ENCODE results near the gene GCGR. TPM values are rescaled to one million over a fixed set of nuclear protein-coding genes. Genes with fewer than 3 reads are reported as not detected.

Gene GCGR
- total and polyA plus RNA-seq, 2 of the 13 experiments (the other 11 are each of a cell fraction or from before 2014, with no cell fraction given): 0.04 to 0.13 TPM

DNA sequence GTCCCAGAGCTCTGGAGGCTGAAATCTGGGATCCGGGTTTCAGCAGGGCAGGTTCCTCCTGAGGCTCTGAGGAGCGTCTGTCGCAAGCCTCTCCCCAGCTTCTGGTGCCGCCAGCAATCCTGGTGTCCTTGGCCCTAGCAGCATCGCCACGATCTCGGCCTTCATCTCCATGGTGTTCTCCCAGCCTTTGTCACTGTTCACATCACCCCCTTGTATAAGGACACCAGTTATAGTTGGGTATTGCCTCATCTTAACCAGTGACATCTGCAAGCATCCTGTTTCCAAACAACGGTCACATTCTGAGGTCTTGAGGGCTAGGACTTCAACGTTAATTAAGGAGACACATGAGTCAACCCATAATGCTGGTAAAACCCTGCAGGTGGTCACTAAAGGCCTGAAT is 33.7 kb downstream of the GCGR start (continued):
- TF ChIP-seq GATAD2A (CRISPR knock-in tag; IDR thresholded peaks at IDR 0.05): peak; percentile 33; the same call in 1 of the 2 replicates
- no peak for TF ChIP-seq KLF16 (CRISPR knock-in tag; IDR thresholded peaks at IDR 0.05)
- TF ChIP-seq ZZZ3 (CRISPR knock-in tag; IDR thresholded peaks at IDR 0.05; ENCODE audit: borderline replicate concordance): no peak
- TF ChIP-seq ATAD3A (CRISPR knock-in tag; IDR thresholded peaks at IDR 0.05): no peak
- 0 out of 2 replicates have a peak, but pooled peaks have one; percentile 11 for TF ChIP-seq ZNF687 (CRISPR knock-in tag; IDR thresholded peaks at IDR 0.05)
- no peak for TF ChIP-seq GTF3A (CRISPR knock-in tag; conservative IDR thresholded peaks at IDR 0.05)
- peak; percentile 31; the same call in 1 of the 2 replicates for TF ChIP-seq HOXA3 (CRISPR knock-in tag; IDR thresholded peaks at IDR 0.05)
- no peak for TF ChIP-seq EED (CRISPR knock-in tag; IDR thresholded peaks at IDR 0.05)

DNA sequence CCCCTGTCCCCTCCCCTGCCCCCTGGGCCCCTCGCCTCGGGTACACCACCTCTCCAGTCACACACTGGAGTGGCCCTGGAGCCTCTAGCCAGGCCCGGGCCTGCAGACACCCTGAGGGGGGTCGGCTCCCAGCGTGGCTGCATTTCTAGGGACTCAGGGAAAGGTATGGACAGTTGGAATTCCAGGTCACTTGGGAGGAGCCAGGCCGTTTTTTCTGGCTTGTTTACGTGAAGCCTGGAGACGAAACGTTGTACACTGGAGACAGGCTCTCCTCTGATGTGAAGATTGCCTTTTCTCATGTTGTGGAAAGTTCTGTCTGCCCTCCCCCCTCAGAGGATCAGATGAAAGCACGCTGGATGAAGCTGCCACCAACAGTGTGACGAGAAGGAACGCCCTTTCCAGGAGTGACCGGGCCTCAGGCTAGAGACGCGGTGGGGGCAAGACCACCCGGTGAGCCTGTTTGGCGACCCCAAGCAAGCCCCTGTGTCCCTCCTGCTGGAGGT is 34.9 kb downstream of the GCGR start:
- Histone ChIP-seq H3K27me3 (ENCODE audit: control insufficient read depth in 1 of 2, insufficient read depth in 2 of 2, low read length in 2 of 2) (no peaks in the 10 kb centered on the region), H4K20me1 (ENCODE audit: insufficient read depth, low read length) (peaks cover 6% of the 10 kb centered on the region; the same call in 1 of the 2 replicates), H3K27ac (ENCODE audit: extremely low read length, insufficient read depth, low read length) (no peak overlapping the region), H3K9me3 (ENCODE audit: low read length) (no peaks in the 10 kb centered on the region), H3K9ac (ENCODE audit: insufficient read depth, low read depth, low read length) (no peak overlapping the region), H3K79me2 (ENCODE audit: insufficient read depth, low read length) (no peaks in the 10 kb centered on the region), H3K4me2 (ENCODE audit: low read depth, low read length) (peak overlapping the region; percentile 10; the same call in 1 of the 2 replicates), H2AFZ (ENCODE audit: low read length) (no peak overlapping the region), H3K4me1 (ENCODE audit: insufficient read depth, low read length) (peaks cover 63% of the 10 kb centered on the region), H3K4me3 (replicated peaks in 1 of 3; ENCODE audit: insufficient read depth in 1 of 3, low read depth in 2 of 3, low read length in 3 of 3) (peak overlapping the region in 1 of 3 experiments; percentile 0; a peak in 1 of 6 replicates), H3K36me3 (replicated peaks in 1 of 2; ENCODE audit: control insufficient read depth in 1 of 2, insufficient read depth in 2 of 2, low read length in 2 of 2) (peaks cover 5 to 13% of the 10 kb centered on the region in 2 experiments; a peak in 3 of 5 replicates)
- 0 out of 2 replicates have a peak, but pooled peaks have one; percentile 49 for TF ChIP-seq ZNF891 (CRISPR knock-in tag; IDR thresholded peaks at IDR 0.05)
- 0 out of 2 replicates have a peak, but pooled peaks have one; percentile 34 for TF ChIP-seq ZNF766 (CRISPR knock-in tag; IDR thresholded peaks at IDR 0.05; ENCODE audit: borderline replicate concordance)
- TF ChIP-seq ELK4 (CRISPR knock-in tag; IDR thresholded peaks at IDR 0.05; ENCODE audit: borderline replicate concordance): no peak
- CTCF ChIA-PET (ENCODE audit: low intra/inter-chr PET ratio, low total read pairs): no interaction called here
- in situ Hi-C loops (cut with HindIII; ENCODE audit: extremely low pct_ligation_motif_present, low pct_unique_long_range_greater_than_20kb) (no loop called here), intact Hi-C loops (cut with micrococcal nuclease; ENCODE audit: unreplicated experiment) (no loop called here)
- no TSS peak for BruUV-seq (replicated peaks)
- no peak for FAIRE-seq
- no peak for DNase-seq (ENCODE audit: low spot score)
- POLR2A ChIA-PET: interaction anchor here (1.2 to 8.9 kb wide), 4 partner anchors 17 to 112 kb away, joined by 3 to 40 read pairs (median 6); partner anchors contain the start of gene P4HB
- no peak for ATAC-seq
- whole genome bisulfite sequencing (ENCODE audit: low lambda C conversion rate): 32% methylated on average over 17 of the region's 17 CpGs

Measured in HepG2 (cell line).